Breast epithelium (tissue), 4 donors: Measurements from ENCODE around the gene RNU6-7. TPM values are rescaled to one million over a fixed set of nuclear protein-coding genes. Genes with fewer than 3 reads are reported as not detected.

Source experiments
- DNase-seq, 2 donors: peaks; one replicate each; pipeline ENCODE4 v3.0.0-alpha.2; 2019; ENCODE audit warnings: low spot score in 2 of 2
- H3K27ac ChIP-seq, 2 donors: fragments of 200-600 bp; sonication (generic) in 1 of 2; one replicate each; pipeline ENCODE4 v1.5.1; 2016 to 2019; ENCODE audit warnings: mild to moderate bottlenecking in 1 of 2
- H3K27me3 ChIP-seq, 2 donors: fragments of 200-600 bp; sonication (generic) in 1 of 2; one replicate each; pipeline versions ENCODE4 v1.5.1 to v1.6.0; 2017 to 2019; ENCODE audit warnings: control low read depth in 1 of 2, mild to moderate bottlenecking in 1 of 2
- H3K36me3 ChIP-seq: fragments of 200-600 bp; one replicate; pipeline ENCODE4 v1.5.1; 2019
- H3K4me1 ChIP-seq, 2 donors: fragments of 200-600 bp; sonication (generic); one replicate each; pipeline ENCODE4 v1.5.1; 2016 to 2019; ENCODE audit warnings: control low read depth in 1 of 2
- H3K4me3 ChIP-seq, 3 donors: fragments of 200-600 bp; sonication (generic); 1 replicate in 2 of 3; 2 replicates in 1 of 3; pipeline ENCODE4 v1.5.1; 2016 to 2019; ENCODE audit warnings: mild to moderate bottlenecking in 3 of 3, moderate library complexity in 2 of 3
- H3K9me3 ChIP-seq, 2 donors: fragments of 200-600 bp; sonication (generic) in 1 of 2; one replicate each; pipeline ENCODE4 v1.5.1; 2016 to 2019; ENCODE audit warnings: control low read depth in 1 of 2
- POLR2A ChIP-seq: fragments of 450-650 bp; IDR thresholded peaks from one replicate; pipeline ENCODE4 v1.6.1; 2016; ENCODE audit warnings: antibody characterized with exemption, mild to moderate bottlenecking, moderate library complexity
- POLR2AphosphoS5 ChIP-seq, 3 donors: sonication (generic); formaldehyde crosslinking; IDR thresholded peaks; one replicate each; pipeline ENCODE4 v1.6.1; 2017; ENCODE audit warnings: antibody characterized with exemption in 3 of 3
- intact Hi-C: fragments of 100-400 bp; cut with DNase I; formaldehyde crosslinking; loops from one replicate; pipeline ENCODE4 v1.15.1; 2023; ENCODE audit warnings: low total_unique reads
- total RNA-seq, 3 donors: library from RNA; depleted of rRNA; stranded (reverse); fragments of >200 nt; gene quantifications; one replicate each; pipeline ENCODE4 v1.1.0, GENCODE V29; 2016
- TF ChIP-seq, protein P1 (sequence below), 3 donors: fragments of 450-650 bp; IDR thresholded peaks; one replicate each; pipeline ENCODE4 v1.5.1; 2016 to 2017; ENCODE audit warnings: antibody characterized with exemption in 3 of 3, mild to moderate bottlenecking in 3 of 3, moderate library complexity in 3 of 3

Gene RNU6-7
- total RNA-seq, 3 donors from 2014 or later: not detected

DNA sequence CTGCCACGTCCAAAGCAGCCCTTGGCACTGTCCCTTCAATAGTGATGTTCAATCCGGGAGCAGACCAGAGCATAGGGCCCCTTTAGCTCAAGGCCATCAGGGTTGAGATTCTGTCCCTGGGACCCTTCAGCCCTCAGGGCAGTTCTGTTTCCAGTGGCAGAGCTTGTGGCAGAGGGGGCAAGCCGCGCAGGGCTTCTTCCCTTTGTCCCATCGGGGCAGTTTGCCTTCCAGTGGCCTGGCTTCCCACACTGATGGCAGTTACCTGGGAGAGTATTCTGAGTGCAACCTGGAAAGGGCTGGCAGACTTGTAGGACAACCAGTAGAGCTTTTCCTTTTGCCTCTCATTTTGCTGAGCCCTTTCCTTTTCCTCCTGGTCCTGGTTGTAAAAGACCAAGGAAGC is 44.9 kb downstream of the RNU6-7 start:
- TF ChIP-seq POLR2AphosphoS5 (IDR thresholded peaks at IDR 0.05) (no peak), POLR2A (no peak)
- TF ChIP-seq, protein P1, sequence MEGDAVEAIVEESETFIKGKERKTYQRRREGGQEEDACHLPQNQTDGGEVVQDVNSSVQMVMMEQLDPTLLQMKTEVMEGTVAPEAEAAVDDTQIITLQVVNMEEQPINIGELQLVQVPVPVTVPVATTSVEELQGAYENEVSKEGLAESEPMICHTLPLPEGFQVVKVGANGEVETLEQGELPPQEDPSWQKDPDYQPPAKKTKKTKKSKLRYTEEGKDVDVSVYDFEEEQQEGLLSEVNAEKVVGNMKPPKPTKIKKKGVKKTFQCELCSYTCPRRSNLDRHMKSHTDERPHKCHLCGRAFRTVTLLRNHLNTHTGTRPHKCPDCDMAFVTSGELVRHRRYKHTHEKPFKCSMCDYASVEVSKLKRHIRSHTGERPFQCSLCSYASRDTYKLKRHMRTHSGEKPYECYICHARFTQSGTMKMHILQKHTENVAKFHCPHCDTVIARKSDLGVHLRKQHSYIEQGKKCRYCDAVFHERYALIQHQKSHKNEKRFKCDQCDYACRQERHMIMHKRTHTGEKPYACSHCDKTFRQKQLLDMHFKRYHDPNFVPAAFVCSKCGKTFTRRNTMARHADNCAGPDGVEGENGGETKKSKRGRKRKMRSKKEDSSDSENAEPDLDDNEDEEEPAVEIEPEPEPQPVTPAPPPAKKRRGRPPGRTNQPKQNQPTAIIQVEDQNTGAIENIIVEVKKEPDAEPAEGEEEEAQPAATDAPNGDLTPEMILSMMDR (IDR thresholded peaks at IDR 0.05): no peak
- intact Hi-C loops: loop anchor here (10.0 kb wide), 1 partner anchor 322 kb away; no protein-coding TSS in a partner anchor
- no peak overlapping the region for H3K4me3 ChIP-seq
- H3K36me3 ChIP-seq: no peaks in the 10 kb centered on the region
- no peaks in the 10 kb centered on the region for H3K4me1 ChIP-seq
- no peak overlapping the region for H3K27ac ChIP-seq
- no peaks in the 10 kb centered on the region for H3K9me3 ChIP-seq
- no peak for DNase-seq
- H3K27me3 ChIP-seq: no peaks in the 10 kb centered on the region

GRCh38 chr14:32249371-32249770 is 47.5 kb downstream of the RNU6-7 start:
- H3K27ac ChIP-seq: no peak overlapping the region
- TF ChIP-seq POLR2A (no peak), POLR2AphosphoS5 (IDR thresholded peaks at IDR 0.05) (no peak)
- TF ChIP-seq, protein P1 (IDR thresholded peaks at IDR 0.05): no peak
- no peaks in the 10 kb centered on the region for H3K9me3 ChIP-seq
- no peaks in the 10 kb centered on the region for H3K27me3 ChIP-seq
- intact Hi-C loops: loop anchor here (10.0 kb wide), 1 partner anchor 325 kb away; no protein-coding TSS in a partner anchor
- no peak overlapping the region for H3K4me3 ChIP-seq
- no peak for DNase-seq
- H3K36me3 ChIP-seq: no peaks in the 10 kb centered on the region
- H3K4me1 ChIP-seq: no peaks in the 10 kb centered on the region

DNA sequence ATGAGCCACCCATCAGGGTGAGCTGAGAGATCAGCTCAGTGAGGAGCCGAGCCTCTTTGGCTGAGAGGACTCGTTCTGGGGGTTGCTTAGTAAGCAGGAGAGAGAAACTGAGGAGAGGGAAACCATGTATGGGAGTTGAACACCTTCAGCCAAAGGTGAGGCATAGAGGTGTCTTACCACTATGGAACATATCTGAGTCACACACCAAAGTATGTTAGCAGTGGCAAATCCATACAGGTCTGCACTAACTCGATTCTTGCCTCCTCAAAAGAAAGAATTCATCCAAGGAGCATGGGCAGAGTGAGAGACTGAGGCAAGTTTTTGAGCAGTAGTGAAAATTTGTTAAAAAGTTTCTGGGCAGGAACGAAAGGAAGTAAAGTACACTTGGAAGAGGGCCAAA is 47.9 kb downstream of the RNU6-7 start:
- intact Hi-C loops: loop anchor here (10.0 kb wide), 1 partner anchor 325 kb away; no protein-coding TSS in a partner anchor
- Histone ChIP-seq H3K4me3 (no peak overlapping the region), H3K27ac (no peak overlapping the region), H3K4me1 (no peaks in the 10 kb centered on the region), H3K36me3 (no peaks in the 10 kb centered on the region), H3K27me3 (no peaks in the 10 kb centered on the region), H3K9me3 (no peaks in the 10 kb centered on the region)
- no peak for DNase-seq
- no peak for TF ChIP-seq POLR2AphosphoS5 (IDR thresholded peaks at IDR 0.05)
- TF ChIP-seq, protein P1 (IDR thresholded peaks at IDR 0.05): no peak
- no peak for TF ChIP-seq POLR2A

GRCh38 chr14:32250681-32251080 is 48.8 kb downstream of the RNU6-7 start:
- no peak overlapping the region for H3K27ac ChIP-seq
- no peaks in the 10 kb centered on the region for H3K27me3 ChIP-seq
- no peak for DNase-seq
- H3K36me3 ChIP-seq: no peaks in the 10 kb centered on the region
- intact Hi-C loops: no loop called here
- no peak overlapping the region for H3K4me3 ChIP-seq
- no peaks in the 10 kb centered on the region for H3K4me1 ChIP-seq
- H3K9me3 ChIP-seq: no peaks in the 10 kb centered on the region
- no peak for TF ChIP-seq POLR2A

DNA sequence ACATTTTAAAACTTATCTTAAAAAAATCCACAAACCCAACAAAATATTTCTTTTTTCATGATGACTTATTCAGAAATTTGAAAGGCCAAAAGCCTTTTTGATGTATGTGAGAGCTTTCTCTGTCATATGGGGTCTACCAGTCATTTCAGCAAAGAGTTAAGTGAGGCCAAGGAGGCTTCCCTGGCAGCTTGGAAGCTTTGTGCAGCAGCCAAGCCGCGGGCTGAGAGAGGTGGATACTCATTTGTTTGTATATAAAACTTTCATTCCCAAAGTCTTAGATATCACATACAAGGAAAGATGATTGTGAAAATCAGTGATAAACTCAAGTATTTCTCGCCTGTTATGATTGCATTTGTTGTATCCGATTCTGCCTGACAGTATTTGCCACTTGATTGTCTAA is 49.7 kb downstream of the RNU6-7 start:
- no peak overlapping the region for H3K4me3 ChIP-seq
- H3K4me1 ChIP-seq: no peaks in the 10 kb centered on the region
- H3K27me3 ChIP-seq: no peaks in the 10 kb centered on the region
- intact Hi-C loops: no loop called here
- no peaks in the 10 kb centered on the region for H3K9me3 ChIP-seq
- H3K27ac ChIP-seq: no peak overlapping the region
- no peak for DNase-seq
- TF ChIP-seq, protein P1 (IDR thresholded peaks at IDR 0.05): no peak
- TF ChIP-seq POLR2AphosphoS5 (IDR thresholded peaks at IDR 0.05) (no peak), POLR2A (no peak)
- no peaks in the 10 kb centered on the region for H3K36me3 ChIP-seq

Other genes starting within 250 kb of the RNU6-7 start
- gene ARHGAP5, start 124.7 kb upstream of the RNU6-7 start, total RNA-seq: 100 to 1,000 TPM; 115 to 189 (median 121) TPM
- gene RNU6-8, start 1.2 kb downstream of the RNU6-7 start, total RNA-seq: not detected
- gene AKAP6, start 127.3 kb downstream of the RNU6-7 start, total RNA-seq: 1 to 10 TPM; 1.1 to 9.1 (median 4.6) TPM